OCI-LY3 (cell line): ENCODE results near the gene DSG2.
A peak's percentile ranks its signal among the peaks of the same experiment; 100 is the strongest.

Source experiments
- H2AFZ ChIP-seq: fragments of 200-600, 300-600 bp; shearing (Covaris generic); 2 replicates; pipeline ENCODE4 v1.6.0; 2014; ENCODE audit warnings: antibody characterized with exemption, low read depth, low read length
- H3K27ac ChIP-seq: fragments of 200-600, 300-600 bp; sonication (generic); 2 replicates; pipeline ENCODE4 v1.5.1; 2014; ENCODE audit warnings: mild to moderate bottlenecking, low read length, moderate library complexity, mixed read lengths
- H3K27me3 ChIP-seq: fragments of 200-600, 300-600 bp; sonication (generic); 2 replicates; pipeline ENCODE4 v1.6.1; 2014; ENCODE audit warnings: low read depth, low read length, mixed read lengths
- H3K36me3 ChIP-seq: fragments of 200-600, 300-600 bp; sonication (generic); replicated peaks from 2 replicates; pipeline ENCODE3; 2014; ENCODE audit warnings: low read depth, low read length, mixed read lengths
- H3K4me1 ChIP-seq: fragments of 300-600, 200-600 bp; sonication (generic); 2 replicates; pipeline ENCODE4 v1.6.1; 2014; ENCODE audit warnings: low read length, mixed read lengths
- H3K4me2 ChIP-seq: fragments of 200-600, 300-600 bp; sonication (generic); 2 replicates; pipeline ENCODE4 v1.6.1; 2014; ENCODE audit warnings: low read length, mixed read lengths
- H3K4me3 ChIP-seq: fragments of 300-600, 200-600 bp; sonication (generic); 2 replicates; pipeline ENCODE4 v1.5.1; 2014; ENCODE audit warnings: antibody characterized with exemption, mild to moderate bottlenecking, low read length, moderate library complexity
- H3K79me2 ChIP-seq: fragments of 300-600, 200-600 bp; shearing (Covaris generic); 2 replicates; pipeline ENCODE4 v1.6.1; 2014; ENCODE audit warnings: mild to moderate bottlenecking, low read length, mixed read lengths
- H3K9ac ChIP-seq: fragments of 300-600, 200-600 bp; shearing (Covaris generic); 2 replicates; pipeline ENCODE4 v1.6.0; 2014; ENCODE audit warnings: mild to moderate bottlenecking, low read length, moderate library complexity
- H3K9me3 ChIP-seq: fragments of 200-600, 300-600 bp; shearing (Covaris generic); 2 replicates; pipeline ENCODE4 v1.6.1; 2014; ENCODE audit warnings: low read length, mixed read lengths; ENCODE audit not compliant: insufficient read depth
- H4K20me1 ChIP-seq: fragments of 200-600, 300-600 bp; sonication (generic); 2 replicates; pipeline ENCODE4 v1.6.1; 2016; ENCODE audit warnings: low read length, mixed read lengths; ENCODE audit not compliant: insufficient read depth
- EZH2phosphoT487 ChIP-seq: fragments of 200-600 bp; shearing (Covaris generic); IDR thresholded peaks from 2 replicates; pipeline ENCODE4 v1.6.1; 2018; ENCODE audit warnings: antibody characterized with exemption, mixed run types, low read depth
- TF ChIP-seq, protein P1 (sequence below): fragments of 200-600, 300-600 bp; sonication (generic); IDR thresholded peaks from 2 replicates; pipeline ENCODE4 v1.5.1; 2014; ENCODE audit warnings: antibody characterized with exemption, low read length, low read depth

The DSG2 gene

DNA sequence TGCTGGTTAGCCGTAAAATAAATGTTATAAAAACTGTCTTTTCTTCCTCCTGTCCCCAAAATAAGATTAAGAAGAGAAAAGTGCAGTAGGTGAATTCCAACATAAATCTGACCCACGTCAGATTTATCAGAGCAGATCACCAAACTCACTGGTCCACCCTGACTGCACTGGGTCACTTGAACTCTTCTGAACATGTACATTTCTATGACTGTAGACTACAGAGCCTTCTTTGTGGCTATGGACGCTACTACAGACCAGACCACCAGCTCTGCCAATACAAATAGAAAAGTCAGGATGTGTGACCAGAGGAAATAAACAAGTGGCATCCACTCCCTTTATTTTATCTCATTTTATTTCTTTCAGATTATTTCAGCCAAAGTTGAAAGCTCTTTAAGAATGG lies 11.6 kb downstream of the DSG2 start:
- no peak overlapping the region for H3K27ac ChIP-seq

DNA sequence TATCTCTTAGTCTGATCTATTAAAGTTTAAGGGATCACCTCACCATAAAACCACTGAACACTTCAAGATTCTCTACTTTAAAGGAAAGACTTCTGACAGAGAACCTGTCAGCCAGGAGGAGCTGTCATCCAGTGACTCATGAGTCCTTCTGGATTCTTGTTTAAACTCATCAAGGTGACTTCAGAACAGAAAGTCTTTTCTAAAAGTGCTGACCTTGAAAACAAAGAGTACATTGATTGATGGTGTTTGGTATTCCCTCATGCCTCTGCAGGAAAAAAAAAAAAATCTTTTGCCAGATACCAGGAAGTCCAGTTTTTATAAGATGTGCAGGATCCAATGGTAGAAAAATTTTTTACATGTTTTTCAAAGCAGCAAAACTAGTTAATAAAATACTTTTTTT lies 12.3 kb downstream of the DSG2 start:
- Histone ChIP-seq H3K9ac (no peak overlapping the region), H2AFZ (no peak overlapping the region), H3K79me2 (no peaks in the 10 kb centered on the region), H3K4me3 (no peak overlapping the region), H3K27me3 (no peaks in the 10 kb centered on the region), H3K4me2 (no peak overlapping the region), H3K36me3 (no peaks in the 10 kb centered on the region), H3K4me1 (peaks cover 9% of the 10 kb centered on the region), H3K27ac (no peak overlapping the region), H3K9me3 (no peaks in the 10 kb centered on the region), H4K20me1 (no peaks in the 10 kb centered on the region)
- TF ChIP-seq EZH2phosphoT487, result no peak
- TF ChIP-seq, protein P1, sequence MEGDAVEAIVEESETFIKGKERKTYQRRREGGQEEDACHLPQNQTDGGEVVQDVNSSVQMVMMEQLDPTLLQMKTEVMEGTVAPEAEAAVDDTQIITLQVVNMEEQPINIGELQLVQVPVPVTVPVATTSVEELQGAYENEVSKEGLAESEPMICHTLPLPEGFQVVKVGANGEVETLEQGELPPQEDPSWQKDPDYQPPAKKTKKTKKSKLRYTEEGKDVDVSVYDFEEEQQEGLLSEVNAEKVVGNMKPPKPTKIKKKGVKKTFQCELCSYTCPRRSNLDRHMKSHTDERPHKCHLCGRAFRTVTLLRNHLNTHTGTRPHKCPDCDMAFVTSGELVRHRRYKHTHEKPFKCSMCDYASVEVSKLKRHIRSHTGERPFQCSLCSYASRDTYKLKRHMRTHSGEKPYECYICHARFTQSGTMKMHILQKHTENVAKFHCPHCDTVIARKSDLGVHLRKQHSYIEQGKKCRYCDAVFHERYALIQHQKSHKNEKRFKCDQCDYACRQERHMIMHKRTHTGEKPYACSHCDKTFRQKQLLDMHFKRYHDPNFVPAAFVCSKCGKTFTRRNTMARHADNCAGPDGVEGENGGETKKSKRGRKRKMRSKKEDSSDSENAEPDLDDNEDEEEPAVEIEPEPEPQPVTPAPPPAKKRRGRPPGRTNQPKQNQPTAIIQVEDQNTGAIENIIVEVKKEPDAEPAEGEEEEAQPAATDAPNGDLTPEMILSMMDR, result no peak

More for the DNA sequence above, 11.6 kb downstream of the DSG2 start:
- no peak for TF ChIP-seq EZH2phosphoT487
- TF ChIP-seq, protein P1, result no peak
- Histone ChIP-seq H3K4me2 (no peak overlapping the region), H3K79me2 (no peaks in the 10 kb centered on the region), H3K36me3 (no peaks in the 10 kb centered on the region), H3K27me3 (no peaks in the 10 kb centered on the region), H3K4me1 (peaks cover 9% of the 10 kb centered on the region), H2AFZ (no peak overlapping the region), H3K9ac (no peak overlapping the region), H4K20me1 (no peaks in the 10 kb centered on the region), H3K9me3 (no peaks in the 10 kb centered on the region), H3K4me3 (no peak overlapping the region)

DNA sequence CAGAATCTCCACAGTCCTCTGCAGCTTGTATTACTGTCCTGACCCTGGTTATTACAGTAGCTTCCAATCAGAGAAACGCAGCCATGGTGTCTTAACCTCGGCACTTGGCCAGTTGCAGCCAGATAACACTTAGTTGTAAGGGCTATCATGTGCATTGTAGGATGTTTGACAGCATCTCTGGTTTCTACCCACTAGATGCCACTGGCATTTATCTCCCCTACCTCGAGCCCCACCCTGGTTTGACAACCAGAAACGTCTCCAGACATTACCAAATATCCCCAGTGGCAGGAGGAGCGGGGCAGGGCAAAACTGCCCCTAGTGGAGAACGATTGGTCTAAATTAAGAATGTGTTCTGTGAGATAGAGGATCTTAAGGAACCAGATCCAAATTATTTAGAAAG lies 13.1 kb downstream of the DSG2 start:
- H3K4me1 ChIP-seq, result peaks cover 9% of the 10 kb centered on the region
- no peaks in the 10 kb centered on the region for H4K20me1 ChIP-seq
- H3K36me3 ChIP-seq, result no peaks in the 10 kb centered on the region
- H3K9ac ChIP-seq, result no peak overlapping the region
- TF ChIP-seq EZH2phosphoT487, result no peak
- TF ChIP-seq, protein P1, result peak; percentile 40; the same call in 1 of the 2 replicates
- H3K79me2 ChIP-seq, result no peaks in the 10 kb centered on the region
- H2AFZ ChIP-seq, result peak overlapping the region; percentile 16
- no peak overlapping the region for H3K27ac ChIP-seq
- H3K4me3 ChIP-seq, result peak overlapping the region; percentile 23
- peak overlapping the region; percentile 36 for H3K4me2 ChIP-seq
- H3K9me3 ChIP-seq, result no peaks in the 10 kb centered on the region
- H3K27me3 ChIP-seq, result no peaks in the 10 kb centered on the region

DNA sequence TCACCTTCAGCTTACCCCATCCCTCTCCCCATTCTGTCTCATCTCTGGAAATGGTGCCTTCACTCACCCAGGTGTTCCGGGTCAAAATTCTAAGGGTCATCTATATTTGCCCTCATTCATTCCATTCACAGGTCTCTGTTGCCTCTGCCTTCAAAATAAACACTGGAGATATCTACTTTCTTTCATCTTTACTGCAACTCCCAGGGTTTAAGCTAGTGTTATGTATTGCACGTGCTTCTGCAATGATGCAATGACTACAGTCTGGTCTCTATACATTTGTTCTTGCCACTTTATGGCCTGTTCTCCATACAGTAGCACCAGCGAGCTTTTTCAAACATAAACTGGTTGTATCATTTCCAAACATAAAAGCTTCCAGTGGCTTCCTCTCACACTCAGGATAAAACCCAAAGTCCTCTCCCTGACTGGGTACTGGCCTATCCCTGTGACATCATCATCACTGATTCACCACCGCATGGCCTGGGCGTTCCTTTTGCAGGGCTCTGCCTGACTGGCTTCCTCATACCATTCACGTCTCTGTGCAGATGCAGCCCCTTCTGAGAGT lies 14.3 kb downstream of the DSG2 start:
- H3K4me1 ChIP-seq, result peaks cover 9% of the 10 kb centered on the region
- no peaks in the 10 kb centered on the region for H3K27me3 ChIP-seq
- no peak overlapping the region for H3K9ac ChIP-seq
- H3K9me3 ChIP-seq, result no peaks in the 10 kb centered on the region
- no peaks in the 10 kb centered on the region for H3K36me3 ChIP-seq
- no peak overlapping the region for H3K27ac ChIP-seq
- H3K4me2 ChIP-seq, result no peak overlapping the region
- TF ChIP-seq, protein P1, result no peak
- TF ChIP-seq EZH2phosphoT487, result no peak
- no peak overlapping the region for H2AFZ ChIP-seq
- no peak overlapping the region for H3K4me3 ChIP-seq
- no peaks in the 10 kb centered on the region for H4K20me1 ChIP-seq
- no peaks in the 10 kb centered on the region for H3K79me2 ChIP-seq
